Measurements from ENCODE around the gene PDP2. TPM values are rescaled to one million over a fixed set of nuclear protein-coding genes. Genes with fewer than 3 reads are reported as not detected.
A peak's percentile ranks its signal among the peaks of the same experiment; 100 is the strongest.

PDP2 gene
- total and polyA plus RNA-seq, 9 of the 15 experiments (the other 6 are each of a cell fraction or from before 2014, with no cell fraction given): 2.5 to 24.3 (median 7.2) TPM

GRCh38 chr16:66905633-66906539 lies 25.6 kb downstream of the PDP2 start (continued):
- TF ChIP-seq, protein P1, sequence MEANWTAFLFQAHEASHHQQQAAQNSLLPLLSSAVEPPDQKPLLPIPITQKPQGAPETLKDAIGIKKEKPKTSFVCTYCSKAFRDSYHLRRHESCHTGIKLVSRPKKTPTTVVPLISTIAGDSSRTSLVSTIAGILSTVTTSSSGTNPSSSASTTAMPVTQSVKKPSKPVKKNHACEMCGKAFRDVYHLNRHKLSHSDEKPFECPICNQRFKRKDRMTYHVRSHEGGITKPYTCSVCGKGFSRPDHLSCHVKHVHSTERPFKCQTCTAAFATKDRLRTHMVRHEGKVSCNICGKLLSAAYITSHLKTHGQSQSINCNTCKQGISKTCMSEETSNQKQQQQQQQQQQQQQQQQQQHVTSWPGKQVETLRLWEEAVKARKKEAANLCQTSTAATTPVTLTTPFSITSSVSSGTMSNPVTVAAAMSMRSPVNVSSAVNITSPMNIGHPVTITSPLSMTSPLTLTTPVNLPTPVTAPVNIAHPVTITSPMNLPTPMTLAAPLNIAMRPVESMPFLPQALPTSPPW (CRISPR knock-in tag; IDR thresholded peaks at IDR 0.05): peak; percentile 31; the same call in 1 of the 2 replicates

DNA sequence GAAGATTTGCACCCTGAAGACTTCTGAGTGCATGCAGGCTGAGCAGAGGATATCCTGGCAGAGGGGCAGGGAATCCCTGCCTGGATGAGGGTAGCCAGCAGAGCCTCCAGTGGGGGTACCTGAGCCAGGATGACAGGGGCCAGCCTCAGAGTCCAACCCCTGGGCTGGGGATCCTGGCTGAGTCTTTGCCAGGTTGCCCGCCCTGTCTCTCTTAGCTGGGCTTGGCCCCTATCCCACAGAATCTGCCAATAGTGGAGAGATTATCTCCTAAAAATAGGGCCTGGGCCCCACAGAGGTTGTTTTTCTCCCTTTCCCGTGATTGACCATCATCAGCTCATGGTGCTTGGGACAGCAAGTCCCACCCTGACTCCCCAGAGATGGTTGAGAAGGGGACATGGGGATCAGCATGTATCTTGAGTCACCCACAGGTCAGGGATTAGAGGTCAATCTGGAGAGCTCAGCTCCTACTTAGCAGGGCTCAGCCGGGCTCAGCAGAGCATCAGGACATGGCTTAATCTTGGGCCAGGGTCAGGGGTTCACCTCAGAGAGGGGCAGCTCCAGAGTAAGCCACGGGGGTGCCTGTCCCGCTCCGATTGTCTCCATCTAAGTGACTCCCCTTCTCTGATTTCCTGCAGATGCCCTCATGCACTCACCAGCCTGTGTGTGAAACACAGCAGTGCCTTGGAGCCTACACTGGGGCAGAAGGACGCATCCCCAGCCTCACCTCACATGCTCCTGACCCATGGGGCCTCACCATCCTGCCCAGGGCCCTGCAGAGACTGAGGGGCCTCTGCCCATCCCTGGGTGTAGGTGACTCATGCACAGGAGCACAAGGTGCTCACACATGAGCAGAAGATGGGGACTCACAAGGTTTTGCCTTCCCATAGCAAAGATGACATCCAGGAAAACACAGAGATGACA lies 26.9 kb downstream of the PDP2 start:
- H3K9me3 ChIP-seq (replicated peaks; ENCODE audit: control insufficient read depth, insufficient read depth, low read depth, low read length): no peaks in the 10 kb centered on the region
- H3K9me1 ChIP-seq (ENCODE audit: control insufficient read depth, insufficient read depth, low read length): no peaks in the 10 kb centered on the region
- peak overlapping the region in 1 of 2 experiments; percentile 43; a peak in 1 of 4 replicates for H3K9ac ChIP-seq (ENCODE audit: insufficient read depth in 1 of 2, low read depth in 2 of 2, low read length in 2 of 2)
- peaks cover 0 to 5% of the 10 kb centered on the region in 2 experiments; a peak in 2 of 5 replicates for H3K27me3 ChIP-seq (ENCODE audit: control insufficient read depth in 2 of 2, insufficient read depth in 2 of 2, low read length in 2 of 2)
- no peaks in the 10 kb centered on the region for H3K79me2 ChIP-seq (ENCODE audit: control insufficient read depth, insufficient read depth, low read length)
- no peak overlapping the region for H3K27ac ChIP-seq (ENCODE audit: extremely low read depth, low read depth, low read length)
- BruUV-seq (replicated peaks): no TSS peak
- no peak for FAIRE-seq
- no peaks in the 10 kb centered on the region for H3K36me3 ChIP-seq (ENCODE audit: control insufficient read depth, insufficient read depth, low read length)
- no peaks in the 10 kb centered on the region for H4K20me1 ChIP-seq (replicated peaks; ENCODE audit: control insufficient read depth, insufficient read depth, low read length)
- no peak overlapping the region for H2AFZ ChIP-seq (ENCODE audit: low read depth, low read length)
- no peak overlapping the region for H3K4me2 ChIP-seq (ENCODE audit: insufficient read depth, low read length)
- no peak overlapping the region for H3K4me3 ChIP-seq
- ATAC-seq: no peak
- ChIA-PET POLR2A (interaction anchor here (1.0 kb wide), 1 partner anchor 22 kb away, joined by 3 read pairs; no protein-coding TSS in a partner anchor), CTCF (ENCODE audit: low intra/inter-chr PET ratio) (interaction anchor here (0.9 kb wide), 1 partner anchor 15 kb away, joined by 3 read pairs; no protein-coding TSS in a partner anchor)
- peaks cover 16 to 39% of the 10 kb centered on the region in 2 experiments; a peak in 4 of 5 replicates for H3K4me1 ChIP-seq (replicated peaks in 1 of 2; ENCODE audit: control insufficient read depth in 2 of 2, insufficient read depth in 2 of 2, low read length in 2 of 2)
- intact Hi-C loops (cut with micrococcal nuclease) (no loop called here), in situ Hi-C loops (cut with MboI) (no loop called here)
- 25% methylated on average over 7 of the region's 7 CpGs for WGBS (ENCODE audit: insufficient coverage, low coverage, missing lambda C conversion rate)
- no peak for DNase-seq (ENCODE audit: extremely low read depth in 1 of 4, low spot score in 3 of 4)
- TF ChIP-seq HOXB6 (CRISPR knock-in tag; IDR thresholded peaks at IDR 0.05; ENCODE audit: borderline replicate concordance) (no peak), FOXO4 (CRISPR knock-in tag; IDR thresholded peaks at IDR 0.05) (no peak), POLR3G (IDR thresholded peaks at IDR 0.05; ENCODE audit: extremely low read depth, insufficient read length, insufficient replicate concordance) (no peak)

Measured in K562 (cell line).